Suprapubic skin (tissue), 4 donors: Measurements from ENCODE around the gene PDE11A. TPM values are rescaled to one million over a fixed set of nuclear protein-coding genes. Genes with fewer than 3 reads are reported as not detected.

Source experiments
- DNase-seq, 2 donors: peaks; one replicate each; pipeline ENCODE4 v3.0.0-alpha.2; 2019; ENCODE audit warnings: low spot score in 2 of 2
- H3K27ac ChIP-seq: fragments of 200-600 bp; sonication (generic); one replicate; pipeline ENCODE4 v1.5.1; 2019
- H3K27me3 ChIP-seq: fragments of 200-600 bp; sonication (generic); one replicate; pipeline ENCODE4 v1.5.1; 2019
- H3K36me3 ChIP-seq: fragments of 200-600 bp; sonication (generic); one replicate; pipeline ENCODE4 v1.5.1; 2019
- H3K4me1 ChIP-seq: fragments of 200-600 bp; sonication (generic); one replicate; pipeline ENCODE4 v1.5.1; 2019
- H3K4me3 ChIP-seq: fragments of 200-600 bp; sonication (generic); one replicate; pipeline ENCODE4 v1.5.1; 2019; ENCODE audit warnings: mild to moderate bottlenecking
- H3K9me3 ChIP-seq: fragments of 200-600 bp; sonication (generic); one replicate; pipeline ENCODE4 v1.5.1; 2019
- CTCF ChIP-seq, 2 donors: fragments of 200-600 bp in 1 of 2; fragments of 450-650 bp in 1 of 2; sonication (generic) in 1 of 2; IDR thresholded peaks; one replicate each; pipeline ENCODE4 v1.5.1; 2016 to 2019; ENCODE audit warnings: antibody characterized with exemption in 2 of 2, mild to moderate bottlenecking in 1 of 2, moderate library complexity in 1 of 2
- EP300 ChIP-seq: sonication (generic); formaldehyde crosslinking; IDR thresholded peaks from one replicate; pipeline ENCODE4 v1.6.1; 2017; ENCODE audit warnings: antibody characterized with exemption
- POLR2A ChIP-seq, 2 donors: fragments of 450-650 bp; IDR thresholded peaks; one replicate each; pipeline ENCODE4 v1.6.1; 2017; ENCODE audit warnings: antibody characterized with exemption in 2 of 2, mild to moderate bottlenecking in 2 of 2, moderate library complexity in 2 of 2
- POLR2AphosphoS5 ChIP-seq, 3 donors: sonication (generic); formaldehyde crosslinking; IDR thresholded peaks; one replicate each; pipeline ENCODE4 v1.6.1; 2017; ENCODE audit warnings: antibody characterized with exemption in 3 of 3
- WGBS: methylation state at CpG from one replicate; pipeline ENCODE4 v1.1.5; 2018; 5-methylcytosine and 5-hydroxymethylcytosine counted together
- total RNA-seq, 4 donors: library from RNA; depleted of rRNA; stranded (reverse); fragments of >200 nt; gene quantifications; one replicate each; pipeline ENCODE4 v1.1.0, GENCODE V29; 2016

PDE11A gene
- total RNA-seq, 4 donors from 2014 or later = 0.08 to 1.0 (median 0.36) TPM

GRCh38 chr2:177998996-177999395 lies 73.6 kb downstream of the PDE11A start:
- WGBS = 78% methylated on average over 4 of the region's 4 CpGs
- no peaks in the 10 kb centered on the region for H3K9me3 ChIP-seq
- H3K4me3 ChIP-seq = no peak overlapping the region
- H3K27ac ChIP-seq = no peak overlapping the region
- no peaks in the 10 kb centered on the region for H3K4me1 ChIP-seq
- DNase-seq = no peak
- no peaks in the 10 kb centered on the region for H3K36me3 ChIP-seq
- TF ChIP-seq POLR2A (IDR thresholded peaks at IDR 0.05) (no peak), POLR2AphosphoS5 (IDR thresholded peaks at IDR 0.05) (no peak), CTCF (IDR thresholded peaks at IDR 0.05) (no peak), EP300 (no peak)
- H3K27me3 ChIP-seq = no peaks in the 10 kb centered on the region

- Histone ChIP-seq H3K27ac (no peak overlapping the region), H3K9me3 (no peaks in the 10 kb centered on the region), H3K4me3 (no peak overlapping the region), H3K4me1 (no peaks in the 10 kb centered on the region), H3K27me3 (no peaks in the 10 kb centered on the region), H3K36me3 (no peaks in the 10 kb centered on the region)
- WGBS = 67% methylated on average over 2 of the region's 2 CpGs
- no peak for DNase-seq
- TF ChIP-seq EP300 (no peak), CTCF (IDR thresholded peaks at IDR 0.05) (no peak), POLR2A (IDR thresholded peaks at IDR 0.05) (no peak), POLR2AphosphoS5 (IDR thresholded peaks at IDR 0.05) (no peak)
These were observed 74.6 kb downstream of the PDE11A start for GRCh38 chr2:177998006-177998405.

GRCh38 chr2:177992992-177993391 lies 79.6 kb downstream of the PDE11A start:
- Histone ChIP-seq H3K27ac (no peak overlapping the region), H3K9me3 (no peaks in the 10 kb centered on the region), H3K27me3 (no peaks in the 10 kb centered on the region), H3K4me3 (no peak overlapping the region), H3K36me3 (no peaks in the 10 kb centered on the region), H3K4me1 (no peaks in the 10 kb centered on the region)
- WGBS = 87% methylated on average over 2 of the region's 2 CpGs
- TF ChIP-seq CTCF (IDR thresholded peaks at IDR 0.05) = no peak
- TF ChIP-seq POLR2AphosphoS5 (IDR thresholded peaks at IDR 0.05) = no peak
- TF ChIP-seq EP300 = no peak
- no peak for TF ChIP-seq POLR2A (IDR thresholded peaks at IDR 0.05)
- DNase-seq = no peak

GRCh38 chr2:177989029-177989885 lies 83.3 kb downstream of the PDE11A start:
- WGBS = 74% methylated on average over 4 of the region's 4 CpGs
- TF ChIP-seq EP300 = no peak
- TF ChIP-seq CTCF (IDR thresholded peaks at IDR 0.05) = no peak
- no peak for TF ChIP-seq POLR2A (IDR thresholded peaks at IDR 0.05)
- TF ChIP-seq POLR2AphosphoS5 (IDR thresholded peaks at IDR 0.05) = no peak
- DNase-seq = no peak
- Histone ChIP-seq H3K4me3 (no peak overlapping the region), H3K36me3 (no peaks in the 10 kb centered on the region), H3K27me3 (no peaks in the 10 kb centered on the region), H3K27ac (no peak overlapping the region), H3K4me1 (no peaks in the 10 kb centered on the region), H3K9me3 (no peaks in the 10 kb centered on the region)

GRCh38 chr2:177984749-177985148 lies 87.8 kb downstream of the PDE11A start:
- no peaks in the 10 kb centered on the region for H3K36me3 ChIP-seq
- H3K4me1 ChIP-seq = no peaks in the 10 kb centered on the region
- no peaks in the 10 kb centered on the region for H3K9me3 ChIP-seq
- H3K4me3 ChIP-seq = no peak overlapping the region
- DNase-seq = no peak
- H3K27ac ChIP-seq = no peak overlapping the region
- TF ChIP-seq CTCF (IDR thresholded peaks at IDR 0.05) (no peak), POLR2A (IDR thresholded peaks at IDR 0.05) (no peak), EP300 (no peak), POLR2AphosphoS5 (IDR thresholded peaks at IDR 0.05) (no peak)
- no peaks in the 10 kb centered on the region for H3K27me3 ChIP-seq
- WGBS = 24% methylated on average over 1 of the region's 1 CpG
